SK-N-SH (cell line): ENCODE results near the gene ZNF578. TPM values are rescaled to one million over a fixed set of nuclear protein-coding genes. Genes with fewer than 3 reads are reported as not detected.

Source experiments
- CTCF ChIA-PET: fragments of 300-600, 350-600 bp; formaldehyde crosslinking; extraction: SDS; loops from one replicate; lab custom pipeline; 2021; lab: Yijun Ruan, JAX
- POLR2A ChIA-PET: fragments of 350-600 bp; sonication (Branson Sonifier 250); formaldehyde crosslinking; extraction: SDS; loops from one replicate; lab custom pipeline; 2020; ENCODE audit warnings: antibody characterized with exemption, inconsistent platforms; lab: Yijun Ruan, JAX
- DNase-seq: peaks from one replicate; pipeline ENCODE4 v3.0.0; 2012
- H2AFZ ChIP-seq: fragments of 200-600 bp; sonication (generic); 2 replicates; pipeline ENCODE4 v1.8.1; 2016; ENCODE audit warnings: antibody characterized with exemption, mild to moderate bottlenecking, low read depth
- H3F3A ChIP-seq: fragments of 200-600 bp; sonication (generic); replicated peaks from 2 replicates; pipeline ENCODE3; 2016; ENCODE audit warnings: antibody characterized with exemption, mild to moderate bottlenecking; ENCODE audit not compliant: insufficient read depth
- H3K27ac ChIP-seq, 2 experiments: fragments of 200-500 bp in 1 of 2; fragments of 200-600 bp in 1 of 2; sonication (Bioruptor generic) in 1 of 2; sonication (generic), shearing (Covaris generic) in 1 of 2; 2 replicates each; pipeline versions ENCODE4 v1.5.1 to v1.6.1; 2014 to 2016; ENCODE audit warnings: low read depth in 2 of 2, inconsistent platforms in 1 of 2, low read length in 1 of 2, mild to moderate bottlenecking in 1 of 2, mixed read lengths in 1 of 2
- H3K27me3 ChIP-seq: fragments of 200-600 bp; sonication (generic), shearing (Covaris generic); 2 replicates; pipeline ENCODE4 v1.6.1; 2016; ENCODE audit warnings: mixed run types; ENCODE audit not compliant: insufficient read depth
- H3K36me3 ChIP-seq, 2 experiments: fragments of 200-500 bp in 1 of 2; fragments of 200-600 bp in 1 of 2; sonication (Bioruptor generic) in 1 of 2; sonication (generic) in 1 of 2; replicated peaks in 1 of 2; 2 replicates each; pipeline versions ENCODE3 to v1.5.1; 2014 to 2016; ENCODE audit warnings: low read length in 1 of 2, mild to moderate bottlenecking in 1 of 2; ENCODE audit not compliant: insufficient read depth in 2 of 2, control insufficient read depth in 1 of 2
- H3K4me1 ChIP-seq, 2 experiments: fragments of 200-500 bp in 1 of 2; fragments of 200-600 bp in 1 of 2; sonication (Bioruptor generic) in 1 of 2; sonication (generic), shearing (Covaris generic) in 1 of 2; 2 replicates each; pipeline versions ENCODE4 v1.5.1 to v1.6.1; 2014 to 2016; ENCODE audit warnings: low read depth in 1 of 2, low read length in 1 of 2, mixed run types in 1 of 2; ENCODE audit not compliant: insufficient read depth in 2 of 2, control insufficient read depth in 1 of 2
- H3K4me2 ChIP-seq: fragments of 200-600 bp; sonication (generic), shearing (Covaris generic); 2 replicates; pipeline ENCODE4 v1.6.1; 2017; ENCODE audit warnings: mixed run types
- H3K4me3 ChIP-seq, 2 experiments: fragments of 200-500 bp in 1 of 2; fragments of 200-600 bp in 1 of 2; sonication (Bioruptor generic) in 1 of 2; sonication (generic), shearing (Covaris generic) in 1 of 2; 2 replicates each; pipeline versions ENCODE4 v1.5.1 to v1.8.1; 2014 to 2016; ENCODE audit warnings: low read depth in 2 of 2, inconsistent platforms in 1 of 2, low read length in 1 of 2, mild to moderate bottlenecking in 1 of 2, mixed read lengths in 1 of 2, moderate library complexity in 1 of 2
- H3K79me2 ChIP-seq: fragments of 200-600 bp; sonication (generic); 2 replicates; pipeline ENCODE4 v1.8.1; 2017; ENCODE audit warnings: mild to moderate bottlenecking; ENCODE audit not compliant: insufficient read depth
- H3K9ac ChIP-seq: fragments of 200-600 bp; sonication (generic); 2 replicates; pipeline ENCODE4 v1.6.1; 2017; ENCODE audit warnings: mixed run types
- H3K9me2 ChIP-seq: fragments of 200-600 bp; sonication (generic); 2 replicates; pipeline ENCODE4 v1.6.1; 2017; ENCODE audit warnings: mixed run types
- H3K9me3 ChIP-seq: fragments of 200-600 bp; sonication (generic); 2 replicates; pipeline ENCODE4 v1.6.1; 2017; ENCODE audit warnings: mixed run types, mild to moderate bottlenecking, moderate library complexity
- H4K20me1 ChIP-seq: fragments of 200-600 bp; sonication (generic); 2 replicates; pipeline ENCODE4 v1.6.1; 2017; ENCODE audit warnings: mild to moderate bottlenecking, mixed run types; ENCODE audit not compliant: insufficient read depth
- CTCF ChIP-seq: fragments of 200-600 bp; sonication (generic); IDR thresholded peaks from 2 replicates; pipeline ENCODE4 v1.6.1; 2017; ENCODE audit warnings: antibody characterized with exemption, mild to moderate bottlenecking, moderate library complexity
- ELF1 ChIP-seq: IDR thresholded peaks from 2 replicates; pipeline ENCODE4 v1.4.0; 2012
- EP300 ChIP-seq, 2 experiments: IDR thresholded peaks; 2 replicates each; pipeline versions ENCODE4 v1.4.0 to v1.6.1; 2012; ENCODE audit warnings: borderline replicate concordance in 1 of 2, low read depth in 1 of 2, low read length in 1 of 2
- EZH2phosphoT487 ChIP-seq: fragments of 200-600 bp; sonication (generic); IDR thresholded peaks from 2 replicates; pipeline ENCODE4 v1.6.1; 2017; ENCODE audit warnings: low read depth, mixed run types, mild to moderate bottlenecking, antibody characterized with exemption, moderate library complexity, borderline replicate concordance
- FOSL2 ChIP-seq: IDR thresholded peaks from 2 replicates; pipeline ENCODE4 v1.4.0; 2012; ENCODE audit warnings: low read depth, mild to moderate bottlenecking, moderate library complexity, borderline replicate concordance
- FOXM1 ChIP-seq: IDR thresholded peaks from 2 replicates; pipeline ENCODE4 v1.4.0; 2012; ENCODE audit warnings: low read depth, mild to moderate bottlenecking
- GABPA ChIP-seq: IDR thresholded peaks from 2 replicates; pipeline ENCODE4 v1.4.0; 2012; ENCODE audit warnings: low read depth, mild to moderate bottlenecking
- IRF3 ChIP-seq: fragments of 150-350 bp; IDR thresholded peaks from 2 replicates; pipeline ENCODE4 v1.6.1; 2016; ENCODE audit warnings: mild to moderate bottlenecking, low read depth, low read length
- JUND ChIP-seq: IDR thresholded peaks from 2 replicates; pipeline ENCODE4 v1.4.0; 2012
- MEF2A ChIP-seq: IDR thresholded peaks from 2 replicates; pipeline ENCODE4 v1.4.0; 2012; ENCODE audit warnings: low read depth, borderline replicate concordance
- MXI1 ChIP-seq: IDR thresholded peaks from 2 replicates; pipeline ENCODE4 v1.6.1; 2012; ENCODE audit warnings: mild to moderate bottlenecking, low read depth, low read length, improper control_type of control experiment
- NFIC ChIP-seq: IDR thresholded peaks from 2 replicates; pipeline ENCODE4 v1.4.0; 2012; ENCODE audit warnings: borderline replicate concordance
- PBX3 ChIP-seq: IDR thresholded peaks from 2 replicates; pipeline ENCODE4; 2012
- RAD21 ChIP-seq: IDR thresholded peaks from 2 replicates; pipeline ENCODE4 v1.6.1; 2012; ENCODE audit warnings: mild to moderate bottlenecking, low read length
- RCOR1 ChIP-seq: fragments of 150-350 bp; IDR thresholded peaks from 2 replicates; pipeline ENCODE4 v1.6.1; 2017; ENCODE audit warnings: antibody characterized with exemption, low read length
- RFX5 ChIP-seq: IDR thresholded peaks from 2 replicates; pipeline ENCODE4 v1.6.1; 2012; ENCODE audit warnings: mild to moderate bottlenecking, improper control_type of control experiment, low read length
- RXRA ChIP-seq: IDR thresholded peaks from 2 replicates; pipeline ENCODE4 v1.4.0; 2012; ENCODE audit warnings: low read depth, mild to moderate bottlenecking, borderline replicate concordance
- SIN3A ChIP-seq: IDR thresholded peaks from 2 replicates; pipeline ENCODE4 v1.6.1; 2012; ENCODE audit warnings: low read depth, mild to moderate bottlenecking, low read length, moderate library complexity, borderline replicate concordance
- TAF1 ChIP-seq: IDR thresholded peaks from 2 replicates; pipeline ENCODE4 v1.6.1; 2012; ENCODE audit warnings: low read depth, mild to moderate bottlenecking, low read length, moderate library complexity, borderline replicate concordance
- TCF12 ChIP-seq: IDR thresholded peaks from 2 replicates; pipeline ENCODE4 v1.4.0; 2012
- TEAD4 ChIP-seq: IDR thresholded peaks from 2 replicates; pipeline ENCODE4 v1.4.0; 2012; ENCODE audit warnings: mild to moderate bottlenecking, borderline replicate concordance; ENCODE audit not compliant: insufficient read depth
- USF1 ChIP-seq: IDR thresholded peaks from 2 replicates; pipeline ENCODE4 v1.4.0; 2012; ENCODE audit warnings: low read depth, borderline replicate concordance
- WGBS: methylation state at CpG from one replicate; pipeline ENCODE4 v1.1.6; 2017; ENCODE audit warnings: low lambda C conversion rate; 5-methylcytosine and 5-hydroxymethylcytosine counted together
- polyA plus RNA-seq, 3 experiments: library from polyadenylated mRNA; depleted of rRNA; stranded (reverse); fragments of >200 nt; gene quantifications; 2 replicates each; pipeline ENCODE4 v1.2.3, GENCODE V29; 2012

Gene ZNF578
- polyA plus RNA-seq, 1 of the 3 experiments (the other 2 are of a cell fraction): 2.5 TPM

GRCh38 chr19:52507266-52507665 is 53.9 kb downstream of the ZNF578 start:
- no peak overlapping the region for H3K4me2 ChIP-seq
- 63% methylated on average over 5 of the region's 5 CpGs for WGBS
- H3K9me2 ChIP-seq: no peaks in the 10 kb centered on the region
- no peaks in the 10 kb centered on the region for H3K27me3 ChIP-seq
- H3K9me3 ChIP-seq: no peaks in the 10 kb centered on the region
- H3K36me3 ChIP-seq: no peaks in the 10 kb centered on the region
- H3K9ac ChIP-seq: no peak overlapping the region
- H4K20me1 ChIP-seq: no peaks in the 10 kb centered on the region
- no peak overlapping the region for H2AFZ ChIP-seq
- H3K27ac ChIP-seq: no peak overlapping the region
- DNase-seq: no peak
- no peak overlapping the region for H3K4me3 ChIP-seq
- TF ChIP-seq MXI1 (no peak), RAD21 (no peak), IRF3 (no peak), RXRA (no peak), TEAD4 (no peak), EP300 (IDR thresholded peaks at IDR 0.05; ENCODE audit: borderline replicate concordance in 1 of 2, low read depth in 1 of 2, low read length in 1 of 2) (no peak), RFX5 (no peak), JUND (no peak), FOSL2 (no peak), ELF1 (no peak), SIN3A (no peak), RCOR1 (no peak), PBX3 (no peak), TAF1 (no peak)
- ChIA-PET CTCF (no interaction called here), POLR2A (no interaction called here)
- no peaks in the 10 kb centered on the region for H3K4me1 ChIP-seq
- H3K79me2 ChIP-seq: no peaks in the 10 kb centered on the region
- H3F3A ChIP-seq: no peaks in the 10 kb centered on the region

- Histone ChIP-seq H3K9ac (no peak overlapping the region), H3K9me3 (no peaks in the 10 kb centered on the region), H3K79me2 (no peaks in the 10 kb centered on the region), H4K20me1 (no peaks in the 10 kb centered on the region), H3K4me1 (no peaks in the 10 kb centered on the region), H3K9me2 (no peaks in the 10 kb centered on the region), H2AFZ (no peak overlapping the region)
- DNase-seq: no peak
- CTCF ChIA-PET: no interaction called here
- WGBS: 21% methylated on average over 5 of the region's 5 CpGs
- TF ChIP-seq IRF3 (no peak), JUND (no peak), EZH2phosphoT487 (no peak), ELF1 (no peak), RXRA (no peak), GABPA (no peak), USF1 (no peak), TCF12 (no peak), TEAD4 (no peak), MEF2A (no peak), FOXM1 (no peak), CTCF (no peak), NFIC (no peak)
- TF ChIP-seq, all 33 proteins: peak for 0
- POLR2A ChIA-PET: interaction anchor here (0.5 kb wide), 1 partner anchor 13 kb away, joined by 3 read pairs; no protein-coding TSS in a partner anchor
- no peak overlapping the region for H3K27ac ChIP-seq
- no peak overlapping the region for H3K4me2 ChIP-seq
- H3K27me3 ChIP-seq: no peaks in the 10 kb centered on the region
- no peaks in the 10 kb centered on the region for H3K36me3 ChIP-seq
- no peaks in the 10 kb centered on the region for H3F3A ChIP-seq
- no peak overlapping the region for H3K4me3 ChIP-seq
Measured at GRCh38 chr19:52516191-52516590, 62.8 kb downstream of the ZNF578 start.
